Keratinocyte (primary cell): ENCODE measurements around the gene NAA50. TPM values are rescaled to one million over a fixed set of nuclear protein-coding genes. Genes with fewer than 3 reads are reported as not detected.

ENCODE experiments used
- DNase-seq: peaks from one replicate; pipeline ENCODE4 v3.0.0-alpha.2; 2011; ENCODE audit warnings: low read depth, missing footprints, low spot score
- FAIRE-seq: peaks from 2 replicates; lab custom pipeline; 2011; peaks lifted over from hg19 to GRCh38; lab: Jason Lieb, UNC
- H2AFZ ChIP-seq: 2 replicates; pipeline ENCODE4 v1.6.0; 2012; ENCODE audit warnings: low read length, control low read depth, inconsistent platforms; ENCODE audit not compliant: control insufficient read depth
- H3K27ac ChIP-seq: 2 replicates; pipeline ENCODE4 v1.5.1; 2011; ENCODE audit warnings: low read length; ENCODE audit not compliant: control insufficient read depth, insufficient read depth
- H3K27me3 ChIP-seq: 3 replicates; pipeline ENCODE4 v1.6.0; 2011; ENCODE audit warnings: low read length; ENCODE audit not compliant: control insufficient read depth, insufficient read depth; ENCODE audit errors: extremely low read depth
- H3K36me3 ChIP-seq, 2 experiments: 2 replicates in 1 of 2; 3 replicates in 1 of 2; pipeline ENCODE4 v1.5.1; 2011; ENCODE audit warnings: low read length in 2 of 2, mild to moderate bottlenecking in 1 of 2; ENCODE audit not compliant: control insufficient read depth in 2 of 2, insufficient read depth in 2 of 2; ENCODE audit errors: extremely low read depth in 1 of 2
- H3K4me1 ChIP-seq: 3 replicates; pipeline ENCODE4 v1.5.1; 2011; ENCODE audit warnings: low read length; ENCODE audit not compliant: control insufficient read depth, insufficient read depth; ENCODE audit errors: extremely low read depth
- H3K4me2 ChIP-seq: 3 replicates; pipeline ENCODE4 v1.6.0; 2011; ENCODE audit warnings: low read depth, low read length; ENCODE audit not compliant: control insufficient read depth, insufficient read depth; ENCODE audit errors: extremely low read depth
- H3K4me3 ChIP-seq, 3 experiments: fragments of 200-600 bp in 1 of 3; sonication (generic) in 1 of 3; 2 replicates in 2 of 3; 3 replicates in 1 of 3; pipeline ENCODE4 v1.5.1; 2011 to 2016; ENCODE audit warnings: low read length in 3 of 3, mild to moderate bottlenecking in 3 of 3, control low read depth in 2 of 3, inconsistent platforms in 1 of 3, low read depth in 1 of 3, mixed read lengths in 1 of 3, mixed run types in 1 of 3, moderate library complexity in 1 of 3; ENCODE audit not compliant: control insufficient read depth in 2 of 3, insufficient read depth in 2 of 3; ENCODE audit errors: extremely low read depth in 1 of 3
- H3K79me2 ChIP-seq: 2 replicates; pipeline ENCODE4 v1.6.0; 2012; ENCODE audit warnings: low read length; ENCODE audit not compliant: control insufficient read depth, insufficient read depth
- H3K9ac ChIP-seq: 3 replicates; pipeline ENCODE4 v1.6.0; 2011; ENCODE audit warnings: low read length; ENCODE audit not compliant: control insufficient read depth, insufficient read depth; ENCODE audit errors: extremely low read depth
- H3K9me1 ChIP-seq: 3 replicates; pipeline ENCODE4 v1.6.0; 2011; ENCODE audit warnings: low read length; ENCODE audit not compliant: control insufficient read depth, insufficient read depth; ENCODE audit errors: extremely low read depth
- H3K9me3 ChIP-seq: 2 replicates; pipeline ENCODE4 v1.5.1; 2012; ENCODE audit warnings: low read depth, low read length; ENCODE audit not compliant: control insufficient read depth
- H4K20me1 ChIP-seq: 3 replicates; pipeline ENCODE4 v1.6.0; 2011; ENCODE audit warnings: low read length; ENCODE audit not compliant: control insufficient read depth, insufficient read depth; ENCODE audit errors: extremely low read depth
- CTCF ChIP-seq, 3 experiments: IDR thresholded peaks in 1 of 3; conservative IDR thresholded peaks in 1 of 3; optimal IDR thresholded peaks in 1 of 3; 2 replicates in 2 of 3; 3 replicates in 1 of 3; pipeline versions ENCODE3 to v1.5.1; 2011; ENCODE audit warnings: low read length in 3 of 3, mild to moderate bottlenecking in 3 of 3, moderate library complexity in 2 of 3, control low read depth in 1 of 3, inconsistent platforms in 1 of 3; ENCODE audit not compliant: insufficient read depth in 2 of 3; ENCODE audit errors: extremely low read depth in 1 of 3
- EZH2 ChIP-seq: IDR thresholded peaks from one replicate; pipeline ENCODE4 v1.6.1; 2012; ENCODE audit warnings: inconsistent platforms, mild to moderate bottlenecking, low read length, moderate library complexity
- dilution Hi-C: fragments of 300-500 bp; cut with MboI; formaldehyde crosslinking; loops from one replicate; pipeline ENCODE4 v1.7.0; 2020; ENCODE audit warnings: low sequenced_read_pairs; ENCODE audit not compliant: extremely low pct_ligation_motif_present
- polyA plus RNA-seq, 5 experiments: library from polyadenylated mRNA; depleted of rRNA in 3 of 5; stranded (reverse) in 3 of 5; stranded (forward) in 1 of 5; unstranded in 1 of 5; fragments of >200 nt; gene quantifications; 1 replicate in 1 of 5; 2 replicates in 3 of 5; 3 replicates in 1 of 5; pipeline versions ENCODE4 v1.2.1 to v1.2.3, GENCODE V29; 2011 to 2012; ENCODE audit warnings: missing spikeins in 2 of 5, low read depth in 1 of 5, low replicate concordance in 1 of 5

The NAA50 gene
- polyA plus RNA-seq, 1 donor (not counting 4 experiments of a cell fraction or from before 2014, with no cell fraction given): 128 TPM

GRCh38 chr3:113698956-113699355, 47.1 kb downstream of the NAA50 start:
- Histone ChIP-seq H3K4me2 (peak overlapping the region; percentile 99), H2AFZ (peak overlapping the region; percentile 81), H3K27me3 (no peaks in the 10 kb centered on the region), H3K36me3 (no peaks in the 10 kb centered on the region), H3K4me1 (peaks cover 13% of the 10 kb centered on the region), H3K9ac (peak overlapping the region; percentile 3), H3K9me3 (no peaks in the 10 kb centered on the region), H3K9me1 (no peaks in the 10 kb centered on the region), H3K27ac (no peak overlapping the region), H3K79me2 (peaks cover 15% of the 10 kb centered on the region), H3K4me3 (peak overlapping the region; percentile 15 to 51 (median 45)), H4K20me1 (no peaks in the 10 kb centered on the region)
- DNase-seq (no peak), FAIRE-seq (no peak)
- dilution Hi-C loops: no loop called here
- TF ChIP-seq CTCF (optimal IDR thresholded peaks at IDR 0.05 in 1 of 3, IDR thresholded peaks at IDR 0.05 in 1 of 3, conservative IDR thresholded peaks at IDR 0.05 in 1 of 3; ENCODE audit: extremely low read depth in 1 of 3, insufficient read depth in 2 of 3, low read length in 3 of 3) (no peak), EZH2 (no peak)

- H3K27ac ChIP-seq: no peak overlapping the region
- H3K9me1 ChIP-seq: no peaks in the 10 kb centered on the region
- no peaks in the 10 kb centered on the region for H4K20me1 ChIP-seq
- peaks cover 15% of the 10 kb centered on the region for H3K79me2 ChIP-seq
- H3K27me3 ChIP-seq: no peaks in the 10 kb centered on the region
- H3K9ac ChIP-seq: peak overlapping the region; percentile 3
- FAIRE-seq (no peak), DNase-seq (no peak)
- no peaks in the 10 kb centered on the region for H3K9me3 ChIP-seq
- H3K4me3 ChIP-seq: peak overlapping the region in 1 of 3 experiments; percentile 45
- peaks cover 13% of the 10 kb centered on the region for H3K4me1 ChIP-seq
- H3K4me2 ChIP-seq: peak overlapping the region; percentile 99
- dilution Hi-C loops: no loop called here
- TF ChIP-seq CTCF (optimal IDR thresholded peaks at IDR 0.05 in 1 of 3, IDR thresholded peaks at IDR 0.05 in 1 of 3, conservative IDR thresholded peaks at IDR 0.05 in 1 of 3; ENCODE audit: extremely low read depth in 1 of 3, insufficient read depth in 2 of 3, low read length in 3 of 3) (no peak), EZH2 (no peak)
- peak overlapping the region; percentile 81 for H2AFZ ChIP-seq
- H3K36me3 ChIP-seq: no peaks in the 10 kb centered on the region
Observed at GRCh38 chr3:113698213-113698742, 47.8 kb downstream of the NAA50 start.
